Neuronal stem cell (in vitro differentiated cells): ENCODE results near the gene NCOA3.
A peak's percentile ranks its signal among the peaks of the same experiment; 100 is the strongest.
"Not testable (repeated sequence)": the region's sequence is repeated elsewhere in the genome, so short reads cannot be mapped to it uniquely, and the experiment has no call there.

Source experiments
- DNase-seq: peaks from one replicate; pipeline ENCODE4 v3.0.0-alpha.2; 2013; ENCODE audit warnings: low spot score
- H2AFZ ChIP-seq: one replicate; pipeline ENCODE4 v1.6.1; 2013; ENCODE audit warnings: mild to moderate bottlenecking, low read length, inconsistent platforms
- H2AK5ac ChIP-seq: 2 replicates; pipeline ENCODE4 v1.6.1; 2013; ENCODE audit warnings: low read depth, mild to moderate bottlenecking, inconsistent platforms, low read length, moderate library complexity, mixed read lengths
- H2BK120ac ChIP-seq: 2 replicates; pipeline ENCODE4 v1.6.1; 2013; ENCODE audit warnings: low read depth, mild to moderate bottlenecking, inconsistent platforms, low read length, moderate library complexity, mixed read lengths
- H2BK12ac ChIP-seq: one replicate; pipeline ENCODE4 v1.6.1; 2013; ENCODE audit warnings: low read length, inconsistent platforms
- H2BK15ac ChIP-seq: 2 replicates; pipeline ENCODE4 v1.6.1; 2013; ENCODE audit warnings: mild to moderate bottlenecking, low read length, inconsistent platforms, mixed read lengths
- H2BK5ac ChIP-seq: one replicate; pipeline ENCODE4 v1.6.1; 2013; ENCODE audit warnings: inconsistent platforms, mild to moderate bottlenecking, low read length, moderate library complexity
- H3K14ac ChIP-seq: one replicate; pipeline ENCODE4 v1.6.1; 2013; ENCODE audit warnings: low read length, inconsistent platforms
- H3K18ac ChIP-seq: 2 replicates; pipeline ENCODE4 v1.6.1; 2013; ENCODE audit warnings: low read length, inconsistent platforms
- H3K23ac ChIP-seq: 2 replicates; pipeline ENCODE4 v1.6.1; 2013; ENCODE audit warnings: low read depth, mild to moderate bottlenecking, mixed read lengths, low read length, inconsistent platforms; ENCODE audit not compliant: poor library complexity
- H3K27ac ChIP-seq: replicated peaks from 3 replicates; pipeline ENCODE4 v1.5.1; 2013; ENCODE audit warnings: low read length, inconsistent platforms
- H3K27me3 ChIP-seq, 3 experiments: 2 replicates each; pipeline ENCODE4 v1.6.1; 2013; ENCODE audit warnings: low read length in 3 of 3, mild to moderate bottlenecking in 2 of 3, inconsistent platforms in 1 of 3, low read depth in 1 of 3, mixed read lengths in 1 of 3, moderate library complexity in 1 of 3; ENCODE audit not compliant: control insufficient read depth in 3 of 3, insufficient read depth in 3 of 3
- H3K36me3 ChIP-seq, 2 donors: replicated peaks in 1 of 2; 2 replicates each; pipeline ENCODE4 v1.6.1; 2013; ENCODE audit warnings: low read length in 2 of 2; ENCODE audit not compliant: control insufficient read depth in 2 of 2, insufficient read depth in 2 of 2
- H3K4ac ChIP-seq: 2 replicates; pipeline ENCODE4 v1.6.1; 2013; ENCODE audit warnings: inconsistent platforms, mild to moderate bottlenecking, low read length, moderate library complexity
- H3K4me1 ChIP-seq, 2 donors: 1 replicate in 1 of 2; 2 replicates in 1 of 2; pipeline ENCODE4 v1.6.1; 2013; ENCODE audit warnings: low read length in 2 of 2, low read depth in 1 of 2; ENCODE audit not compliant: control insufficient read depth in 2 of 2, insufficient read depth in 1 of 2
- H3K4me2 ChIP-seq: one replicate; pipeline ENCODE4 v1.6.1; 2013; ENCODE audit warnings: mild to moderate bottlenecking, low read length, inconsistent platforms; ENCODE audit not compliant: insufficient read depth, poor library complexity, severe bottlenecking
- H3K4me3 ChIP-seq, 2 donors: 2 replicates each; pipeline ENCODE4 v1.5.1; 2013; ENCODE audit warnings: low read length in 2 of 2, mild to moderate bottlenecking in 2 of 2, inconsistent platforms in 1 of 2, moderate library complexity in 1 of 2
- H3K79me1 ChIP-seq: one replicate; pipeline ENCODE4 v1.6.1; 2013; ENCODE audit warnings: low read depth, mild to moderate bottlenecking, inconsistent platforms, low read length, moderate library complexity
- H3K9ac ChIP-seq: one replicate; pipeline ENCODE4 v1.6.1; 2013; ENCODE audit warnings: mild to moderate bottlenecking, low read depth, low read length, inconsistent platforms; ENCODE audit not compliant: poor library complexity
- H3K9me3 ChIP-seq, 2 donors: replicated peaks in 1 of 2; 2 replicates each; pipeline versions ENCODE3 to v1.6.1; 2013; ENCODE audit warnings: low read length in 2 of 2, mild to moderate bottlenecking in 2 of 2, inconsistent platforms in 1 of 2, low read depth in 1 of 2, mixed read lengths in 1 of 2, moderate library complexity in 1 of 2; ENCODE audit not compliant: control insufficient read depth in 2 of 2, insufficient read depth in 1 of 2
- H4K8ac ChIP-seq: one replicate; pipeline ENCODE4 v1.6.1; 2013; ENCODE audit warnings: low read depth, mild to moderate bottlenecking, inconsistent platforms, low read length, moderate library complexity
- H4K91ac ChIP-seq: one replicate; pipeline ENCODE4 v1.6.1; 2013; ENCODE audit warnings: low read length, low read depth, mild to moderate bottlenecking, inconsistent platforms; ENCODE audit not compliant: poor library complexity
- WGBS, 2 donors: extraction: QIAGEN DNeasy Blood & Tissue Kit; methylation state at CpG; one replicate each; pipeline ENCODE4 v1.1.7; 2013; ENCODE audit warnings: missing lambda C conversion rate in 2 of 2, mixed read lengths in 1 of 2; ENCODE audit not compliant: insufficient read length in 2 of 2, insufficient replicate concordance in 1 of 2; ENCODE audit errors: extremely low coverage in 2 of 2; 5-methylcytosine and 5-hydroxymethylcytosine counted together

Gene NCOA3

GRCh38 chr20:47506850-47507249 is 5.2 kb downstream of the NCOA3 start:
- H3K4me3 ChIP-seq = no peak overlapping the region
- H3K9ac ChIP-seq = no peak overlapping the region
- peaks cover 7 to 26% of the 10 kb centered on the region in 2 donors for H3K4me1 ChIP-seq
- H3K4ac ChIP-seq = no peak overlapping the region
- no CpG with 5 or more reads among the region's 2 CpGs for WGBS, 2 donors
- H3K27ac ChIP-seq = no peak overlapping the region
- no peak overlapping the region for H3K14ac ChIP-seq
- no peaks in the 10 kb centered on the region for H3K9me3 ChIP-seq
- H2BK120ac ChIP-seq = no peak overlapping the region
- no peaks in the 10 kb centered on the region for H3K27me3 ChIP-seq
- H2BK15ac ChIP-seq = no peak overlapping the region
- no peak overlapping the region for H2BK5ac ChIP-seq
- no peaks in the 10 kb centered on the region for H3K36me3 ChIP-seq
- no peak for DNase-seq
- no peak overlapping the region for H4K91ac ChIP-seq
- H2BK12ac ChIP-seq = no peak overlapping the region
- H3K23ac ChIP-seq = no peak overlapping the region
- H3K18ac ChIP-seq = no peak overlapping the region
- H3K4me2 ChIP-seq = no peak overlapping the region
- H2AFZ ChIP-seq = no peak overlapping the region
- H4K8ac ChIP-seq = no peak overlapping the region
- H2AK5ac ChIP-seq = no peak overlapping the region
- peaks cover 4% of the 10 kb centered on the region for H3K79me1 ChIP-seq

GRCh38 chr20:47507275-47507981 is 5.7 kb downstream of the NCOA3 start:
- H3K27ac ChIP-seq = peak overlapping the region; percentile 59
- H3K36me3 ChIP-seq, H2AFZ ChIP-seq, H2BK12ac ChIP-seq, H3K27me3 ChIP-seq, H4K91ac ChIP-seq, H3K23ac ChIP-seq, H3K4me2 ChIP-seq, H3K18ac ChIP-seq, H3K9me3 ChIP-seq, H4K8ac ChIP-seq, H3K4ac ChIP-seq, H2AK5ac ChIP-seq, H2BK15ac ChIP-seq, H3K79me1 ChIP-seq, DNase-seq, H2BK5ac ChIP-seq, H3K4me3 ChIP-seq, H3K14ac ChIP-seq, H3K9ac ChIP-seq, H2BK120ac ChIP-seq: not testable (repeated sequence)
- no CpG with 5 or more reads among the region's 9 CpGs for WGBS, 2 donors
- peaks cover 7 to 26% of the 10 kb centered on the region in 2 donors for H3K4me1 ChIP-seq

GRCh38 chr20:47508278-47508677 is 6.6 kb downstream of the NCOA3 start:
- H3K4me2 ChIP-seq = no peak overlapping the region
- DNase-seq = peak; percentile 15
- H3K79me1 ChIP-seq = peaks cover 2% of the 10 kb centered on the region
- H3K9me3 ChIP-seq = no peaks in the 10 kb centered on the region
- no peak overlapping the region for H3K4me3 ChIP-seq
- H3K4ac ChIP-seq = no peak overlapping the region
- no peak overlapping the region for H2BK12ac ChIP-seq
- no peak overlapping the region for H4K8ac ChIP-seq
- no peak overlapping the region for H3K18ac ChIP-seq
- no peak overlapping the region for H3K23ac ChIP-seq
- H2BK5ac ChIP-seq = no peak overlapping the region
- no peak overlapping the region for H2AFZ ChIP-seq
- no peaks in the 10 kb centered on the region for H3K27me3 ChIP-seq
- no peaks in the 10 kb centered on the region for H3K36me3 ChIP-seq
- no peak overlapping the region for H2AK5ac ChIP-seq
- no peak overlapping the region for H4K91ac ChIP-seq
- no peak overlapping the region for H3K14ac ChIP-seq
- H3K4me1 ChIP-seq = peaks cover 7 to 26% of the 10 kb centered on the region in 2 donors
- H3K27ac ChIP-seq = no peak overlapping the region
- H3K9ac ChIP-seq = no peak overlapping the region
- H2BK15ac ChIP-seq = no peak overlapping the region
- H2BK120ac ChIP-seq = no peak overlapping the region

- Histone ChIP-seq H2BK120ac (no peak overlapping the region), H3K14ac (no peak overlapping the region), H3K36me3 (no peaks in the 10 kb centered on the region), H2AK5ac (no peak overlapping the region), H2BK15ac (no peak overlapping the region), H4K8ac (no peak overlapping the region), H2BK12ac (no peak overlapping the region), H3K4me2 (no peak overlapping the region), H3K9me3 (no peaks in the 10 kb centered on the region), H3K4ac (no peak overlapping the region), H3K27ac (no peak overlapping the region), H2AFZ (no peak overlapping the region), H3K18ac (no peak overlapping the region), H4K91ac (no peak overlapping the region), H3K27me3 (no peaks in the 10 kb centered on the region), H2BK5ac (no peak overlapping the region), H3K4me1 (peaks cover 7 to 23% of the 10 kb centered on the region in 2 donors), H3K9ac (no peak overlapping the region), H3K4me3 (no peak overlapping the region), H3K79me1 (peaks cover 2% of the 10 kb centered on the region), H3K23ac (no peak overlapping the region)
- no peak for DNase-seq
- WGBS, 2 donors = no CpG with 5 or more reads among the region's 6 CpGs
These were observed 7.5 kb downstream of the NCOA3 start for GRCh38 chr20:47509104-47509661.
